HG03378 (cell line): ENCODE data around the gene PCGF2.

Experiments
- ATAC-seq: cut with Tn5 transposase; IDR thresholded peaks from one replicate; pipeline ENCODE4 v1.9.1; 2021; ENCODE audit warnings: mild to moderate bottlenecking, moderate library complexity; ENCODE audit not compliant: unreplicated experiment

Gene PCGF2

DNA sequence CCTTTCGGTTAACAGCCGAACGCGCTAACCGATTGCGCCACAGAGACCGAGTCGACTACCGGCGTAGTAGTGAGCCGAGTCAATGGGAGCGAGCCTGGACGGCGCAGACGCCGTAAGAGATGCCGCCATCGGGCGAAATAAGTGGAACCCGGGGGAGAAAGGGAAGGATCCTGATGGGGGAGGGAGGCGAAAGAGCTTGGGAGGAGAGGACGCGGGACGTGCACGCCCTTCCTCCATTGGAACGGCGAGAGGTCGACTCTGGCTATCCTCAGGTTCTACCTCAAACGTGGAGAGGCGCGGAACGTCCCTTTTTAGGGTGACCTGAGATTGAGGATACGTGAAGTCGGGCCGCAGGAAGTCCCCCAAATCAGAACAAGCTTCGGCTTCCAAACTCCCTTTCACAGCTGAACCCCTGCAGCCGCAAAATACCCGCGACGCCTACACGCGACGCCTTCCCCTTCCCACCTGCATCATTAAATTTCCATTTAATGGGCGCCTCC is 3.7 kb upstream of the PCGF2 start:
- ATAC-seq, result peak; percentile 26

DNA sequence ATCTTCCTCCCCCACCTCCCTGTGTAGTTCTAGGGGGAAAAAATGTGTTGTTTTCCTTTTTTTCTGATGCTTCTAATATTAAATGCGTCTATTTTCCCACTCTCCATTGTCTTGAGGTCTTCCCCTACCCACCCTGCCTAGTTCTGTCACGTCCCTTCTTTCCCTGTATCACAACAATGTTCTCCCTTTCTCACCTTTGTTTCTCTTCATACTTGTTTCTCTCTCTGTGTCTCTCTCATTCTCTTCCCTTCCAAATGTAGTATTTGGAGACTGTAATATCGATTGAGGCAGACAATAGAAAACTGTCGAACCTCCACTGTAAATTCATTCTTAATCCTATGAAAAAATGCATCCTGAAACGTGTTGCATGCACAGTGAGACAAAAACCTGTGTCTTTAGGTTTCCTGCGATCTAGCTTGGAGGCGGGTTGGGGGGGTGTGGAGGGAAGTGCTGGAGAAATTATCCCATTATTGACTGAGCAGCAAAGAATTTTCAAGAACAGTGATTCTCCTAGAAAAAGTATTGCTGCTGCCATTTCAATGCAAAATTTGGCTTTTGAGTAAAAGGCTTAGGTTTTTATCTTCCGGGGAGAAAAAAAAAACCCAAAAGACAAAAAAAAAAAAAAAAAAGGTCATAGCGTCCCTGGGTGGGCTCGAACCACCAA is 3.1 kb upstream of the PCGF2 start:
- no peak for ATAC-seq

DNA sequence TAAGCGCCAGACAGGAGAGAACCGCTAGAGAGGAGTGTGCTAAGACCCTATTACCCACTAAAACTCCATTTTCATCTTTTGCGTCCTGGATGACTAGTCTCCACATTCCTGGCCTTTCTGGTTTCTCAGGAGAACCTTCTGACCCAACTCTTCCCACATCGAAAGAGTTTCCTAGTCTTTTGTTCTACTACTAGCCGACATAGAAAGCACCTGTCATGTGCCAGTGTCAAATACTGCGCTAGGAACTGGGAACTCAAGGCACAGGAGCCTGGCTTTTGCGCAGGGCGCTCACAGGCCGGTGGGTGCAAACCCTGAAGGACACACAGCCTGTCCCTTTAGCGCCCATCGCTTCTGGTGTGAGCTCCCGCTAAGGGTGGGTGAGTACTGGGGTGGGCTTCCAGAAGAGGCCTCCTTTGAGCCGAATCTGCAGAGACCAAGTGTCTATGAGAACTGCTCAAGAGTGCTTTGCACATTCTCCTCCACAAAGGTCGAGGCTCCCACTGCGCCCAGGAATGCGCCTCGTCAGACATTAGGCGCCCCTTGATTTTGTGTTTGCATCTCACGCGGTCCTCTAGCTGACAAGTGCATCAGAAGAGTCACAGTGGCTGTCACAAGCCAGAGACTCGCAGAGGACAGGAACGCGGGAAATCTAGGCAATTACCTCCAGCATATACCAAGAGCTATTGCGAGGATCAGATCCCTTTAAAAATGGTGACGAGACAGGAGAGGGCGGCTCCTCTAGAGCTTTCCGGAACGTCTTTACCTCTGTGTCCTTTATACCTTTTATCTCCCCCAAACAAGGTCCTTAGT is 2.4 kb upstream of the PCGF2 start:
- ATAC-seq, result no peak

GRCh38 chr17:38750044-38750311 is 1.8 kb upstream of the PCGF2 start:
- no peak for ATAC-seq

DNA sequence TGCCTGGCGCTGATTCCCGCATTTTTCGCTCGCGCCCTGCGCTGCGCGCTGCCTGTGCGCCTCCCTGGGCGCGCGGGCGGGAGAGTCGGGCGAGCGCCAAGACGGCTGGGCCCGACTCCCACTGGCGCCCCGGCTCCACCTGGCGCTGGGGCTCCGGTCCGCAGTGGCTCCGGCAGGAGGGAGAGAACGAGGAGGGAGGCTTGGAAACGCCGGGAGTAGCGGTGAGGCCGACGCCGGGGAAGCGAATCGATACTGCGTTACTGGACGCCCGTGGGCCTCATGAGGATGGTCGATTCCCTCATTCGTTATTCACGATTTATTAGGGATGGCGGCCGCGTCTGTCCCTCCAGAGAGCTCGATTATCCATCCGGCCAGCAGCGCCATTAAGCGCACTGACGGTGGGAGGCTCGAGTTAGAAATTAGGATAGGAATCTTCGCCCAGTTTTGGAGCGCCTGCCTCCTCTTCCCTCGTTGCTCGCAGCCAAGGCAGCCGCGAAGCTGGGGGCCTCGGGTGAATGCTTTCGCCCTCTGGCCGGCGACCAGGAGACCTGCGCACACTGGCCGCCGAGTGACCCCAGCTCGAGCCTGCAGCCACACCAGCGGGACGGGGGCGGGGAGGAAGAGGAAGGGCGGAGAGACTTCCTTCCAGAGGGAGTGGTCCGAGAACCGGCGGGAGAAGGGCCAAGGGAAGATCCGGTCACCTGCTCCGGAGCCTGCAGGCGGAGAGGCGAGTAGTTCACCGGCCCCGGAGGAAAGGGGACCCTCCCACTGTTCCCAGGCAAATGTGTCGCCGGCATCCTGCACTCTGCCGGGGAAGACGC is 1.3 kb upstream of the PCGF2 start:
- no peak for ATAC-seq

- ATAC-seq, result no peak
Measured at GRCh38 chr17:38748892-38749222, 721 bp upstream of the PCGF2 start.

GRCh38 chr17:38747463-38748148 is 530 bp downstream of the PCGF2 start:
- no peak for ATAC-seq

DNA sequence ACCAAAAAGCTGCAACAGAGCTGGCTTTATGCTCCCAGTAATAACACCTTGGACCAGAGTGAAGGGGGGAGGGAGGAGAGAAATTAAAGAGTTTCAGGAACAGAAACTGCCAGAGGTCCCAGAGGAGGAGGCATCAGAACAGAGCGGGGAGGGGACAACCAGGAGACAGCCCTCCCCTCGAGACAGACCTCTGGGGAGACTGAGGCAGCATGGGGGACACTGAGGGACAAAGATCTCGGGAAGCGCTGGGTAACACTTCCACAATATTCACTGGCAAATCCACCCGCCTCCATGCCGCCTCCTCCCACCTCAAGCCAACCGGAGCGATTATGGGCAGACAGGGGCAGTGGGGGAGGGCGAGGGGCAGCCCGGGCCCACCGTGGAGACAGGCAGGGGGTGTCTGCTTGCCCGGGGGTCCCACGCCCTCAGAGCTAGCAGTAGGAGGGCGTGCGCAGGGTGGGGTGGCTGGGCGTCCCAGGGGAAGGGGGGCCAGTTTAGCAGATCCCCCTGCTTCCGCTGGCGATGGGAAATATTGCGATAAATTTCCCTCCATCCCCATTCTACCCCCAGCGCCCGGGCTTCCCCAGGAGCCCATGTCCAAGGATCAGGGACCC is 1.2 kb downstream of the PCGF2 start:
- no peak for ATAC-seq

- ATAC-seq, result no peak
Measured at GRCh38 chr17:38746004-38746848, 1.9 kb downstream of the PCGF2 start.

GRCh38 chr17:38745545-38745944 is 2.6 kb downstream of the PCGF2 start:
- ATAC-seq, result no peak

GRCh38 chr17:38743556-38744171 is 4.5 kb downstream of the PCGF2 start:
- no peak for ATAC-seq

GRCh38 chr17:38742411-38743308 is 5.5 kb downstream of the PCGF2 start:
- no peak for ATAC-seq

DNA sequence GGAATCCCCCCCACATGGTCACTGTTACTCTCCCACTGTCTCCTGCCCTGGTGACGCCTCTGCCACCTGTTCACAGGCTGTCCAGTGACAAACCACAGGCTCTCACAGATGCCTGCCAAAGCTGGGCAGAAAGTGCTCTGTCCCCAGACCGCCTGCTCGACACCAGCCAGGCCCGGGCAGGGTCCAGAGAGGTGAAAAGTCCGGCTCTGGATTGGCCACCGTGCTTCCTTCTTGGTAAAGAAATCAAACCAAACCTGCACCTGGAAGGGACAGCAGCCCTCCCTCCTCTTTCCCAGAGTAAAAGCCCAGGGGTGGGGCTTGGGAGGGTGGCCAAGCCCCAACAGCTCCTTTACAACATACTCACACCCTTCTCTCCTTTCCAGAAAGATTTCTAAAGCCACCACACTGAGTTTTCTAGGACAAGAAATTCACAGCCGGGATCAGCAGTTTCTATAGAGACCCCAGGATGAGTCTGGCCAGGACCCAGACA is 6.2 kb downstream of the PCGF2 start:
- ATAC-seq, result no peak

DNA sequence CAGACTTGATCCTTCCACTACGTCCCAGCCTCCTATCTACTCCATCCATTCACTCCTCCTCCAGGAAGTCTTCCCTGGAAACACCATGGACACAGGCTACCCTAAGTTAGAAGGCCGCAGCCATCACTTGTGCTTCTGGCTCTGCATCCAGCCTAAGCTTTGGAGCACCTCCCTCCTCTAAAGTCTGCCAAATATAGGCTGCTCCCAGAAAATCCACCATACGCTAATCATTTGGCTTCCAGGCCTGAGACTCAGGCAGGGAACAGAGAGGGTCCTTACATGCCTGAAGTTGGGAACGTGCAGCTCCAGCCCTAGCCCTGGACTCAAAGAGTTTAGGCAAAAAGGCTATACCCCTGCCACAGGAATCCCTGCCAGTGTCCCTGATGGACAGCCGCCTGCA is 6.7 kb downstream of the PCGF2 start:
- ATAC-seq, result no peak

GRCh38 chr17:38740806-38741205 is 7.3 kb downstream of the PCGF2 start:
- ATAC-seq, result no peak

DNA sequence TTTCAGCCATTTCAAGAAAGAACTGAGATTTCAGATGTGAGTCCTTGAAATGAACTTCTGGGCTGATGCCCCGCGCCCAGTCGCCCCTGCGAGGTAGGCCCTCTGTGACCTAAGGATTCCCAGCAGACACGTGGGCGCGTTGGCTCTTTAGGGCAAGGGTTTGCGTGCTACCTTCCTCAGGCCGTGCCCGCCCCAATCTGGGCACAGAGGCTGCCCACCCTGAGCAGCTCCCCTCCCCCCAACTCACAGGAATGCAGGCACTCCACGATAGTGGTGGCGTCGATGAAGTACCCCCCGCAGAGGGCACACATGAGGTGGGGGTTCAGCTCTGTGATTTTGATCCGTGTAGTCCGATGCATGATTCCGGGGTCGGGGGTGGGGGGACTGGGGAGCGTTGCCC is 8.1 kb downstream of the PCGF2 start:
- ATAC-seq, result no peak

DNA sequence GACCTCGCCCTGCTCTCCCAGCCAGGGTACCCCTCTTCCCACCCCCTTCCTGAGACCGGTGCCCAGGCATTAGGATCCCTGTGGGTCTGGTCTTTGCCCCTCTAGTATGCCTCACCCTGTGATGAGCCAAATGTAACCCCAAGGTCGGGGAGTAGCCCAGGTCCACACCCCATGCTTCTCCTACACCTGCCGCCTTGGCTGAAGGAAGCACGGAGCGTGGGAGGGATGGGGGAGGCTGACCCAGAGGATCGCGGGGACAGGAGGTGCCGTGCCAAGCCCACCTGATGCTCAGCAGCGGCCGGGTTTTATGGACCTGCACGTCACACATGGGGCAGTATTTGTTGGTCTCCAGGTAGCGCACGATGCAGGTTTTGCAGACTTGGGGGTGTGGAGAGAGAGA is 8.8 kb downstream of the PCGF2 start:
- ATAC-seq, result no peak

GRCh38 chr17:38738686-38739085 is 9.4 kb downstream of the PCGF2 start:
- ATAC-seq, result no peak
